T-helper 22 cell (primary cell): ENCODE measurements around the gene MSRB3.
"Not testable (repeated sequence)": the region's sequence is repeated elsewhere in the genome, so short reads cannot be mapped to it uniquely, and the experiment has no call there.

Experiments used
- DNase-seq: peaks from one replicate; pipeline ENCODE4 v3.0.0-alpha.2; 2020; ENCODE audit warnings: low read depth

MSRB3 gene

GRCh38 chr12:65292241-65292640 is 13.8 kb downstream of the MSRB3 start:
- no peak for DNase-seq

- no peak for DNase-seq
Measured at GRCh38 chr12:65293735-65294134, 15.3 kb downstream of the MSRB3 start.

- DNase-seq, result no peak
Measured at GRCh38 chr12:65294641-65295262, 16.3 kb downstream of the MSRB3 start.

GRCh38 chr12:65296508-65297265 is 18.2 kb downstream of the MSRB3 start:
- no peak for DNase-seq

DNA sequence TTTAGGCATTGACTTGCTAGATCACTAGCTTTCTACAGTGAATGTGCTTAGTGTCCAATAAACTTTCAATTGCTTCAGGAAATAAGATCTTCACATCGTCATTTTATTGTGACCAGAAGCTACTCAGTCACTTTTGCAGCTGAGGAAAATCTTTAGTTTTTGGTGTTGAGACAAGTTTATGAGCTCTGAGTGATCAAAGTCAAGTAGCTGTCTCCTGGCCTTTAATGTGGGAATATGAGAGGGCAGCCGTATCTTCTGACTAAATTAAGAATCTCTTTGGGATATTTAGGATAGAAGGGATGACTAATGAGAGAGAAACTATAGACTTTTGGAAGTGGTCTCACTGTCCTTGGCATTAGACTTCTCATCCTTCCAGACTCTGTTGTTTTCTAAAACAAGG is 21.6 kb downstream of the MSRB3 start:
- DNase-seq, result no peak

DNA sequence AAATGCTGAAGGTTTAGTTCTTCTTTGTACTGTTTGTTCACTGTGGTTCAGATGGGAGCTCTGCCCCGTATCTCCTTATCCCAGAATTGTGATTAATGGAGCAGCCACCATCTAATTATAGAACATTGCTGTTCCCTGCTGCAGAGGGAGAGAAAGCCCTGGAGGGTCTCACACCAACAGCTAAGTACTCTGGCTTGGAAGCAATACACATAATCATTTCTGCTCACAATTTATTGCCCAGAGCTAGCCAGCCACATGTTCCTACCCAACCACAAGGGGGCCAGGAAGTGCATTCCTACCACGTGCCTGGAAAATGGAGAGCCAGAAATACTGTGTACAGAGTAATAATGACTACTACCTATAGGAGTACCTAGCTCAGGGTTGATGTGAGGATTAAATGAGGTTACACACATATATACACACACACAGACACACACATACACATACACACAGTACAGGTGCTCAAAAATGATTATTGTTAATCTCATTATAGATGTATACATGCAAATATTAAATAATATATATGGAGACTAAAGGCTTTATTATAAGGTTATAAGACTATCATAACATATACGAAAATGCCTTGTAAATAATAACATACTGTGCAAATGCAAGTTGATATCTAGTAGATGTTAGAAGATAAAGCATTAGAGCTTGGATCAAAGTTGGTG is 22.3 kb downstream of the MSRB3 start:
- no peak for DNase-seq

DNA sequence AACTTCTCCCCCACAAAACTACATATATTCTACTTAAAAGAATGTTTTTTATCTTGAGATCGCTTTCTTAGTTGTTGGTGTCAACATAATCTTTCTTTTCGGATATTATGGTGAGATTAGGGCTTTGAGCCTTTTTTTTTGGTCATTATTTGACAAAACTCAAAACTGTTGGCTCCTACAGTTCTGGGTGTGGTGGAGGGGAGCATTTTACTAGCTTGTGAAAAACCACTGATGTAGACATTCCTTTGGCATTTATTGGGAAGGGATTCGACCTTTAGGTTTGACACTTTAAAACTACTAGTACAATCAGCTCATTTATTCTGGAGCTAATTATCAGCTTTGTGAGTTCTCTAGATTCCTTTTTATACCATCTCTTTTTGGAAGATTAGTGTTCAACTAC is 24.4 kb downstream of the MSRB3 start:
- no peak for DNase-seq

DNA sequence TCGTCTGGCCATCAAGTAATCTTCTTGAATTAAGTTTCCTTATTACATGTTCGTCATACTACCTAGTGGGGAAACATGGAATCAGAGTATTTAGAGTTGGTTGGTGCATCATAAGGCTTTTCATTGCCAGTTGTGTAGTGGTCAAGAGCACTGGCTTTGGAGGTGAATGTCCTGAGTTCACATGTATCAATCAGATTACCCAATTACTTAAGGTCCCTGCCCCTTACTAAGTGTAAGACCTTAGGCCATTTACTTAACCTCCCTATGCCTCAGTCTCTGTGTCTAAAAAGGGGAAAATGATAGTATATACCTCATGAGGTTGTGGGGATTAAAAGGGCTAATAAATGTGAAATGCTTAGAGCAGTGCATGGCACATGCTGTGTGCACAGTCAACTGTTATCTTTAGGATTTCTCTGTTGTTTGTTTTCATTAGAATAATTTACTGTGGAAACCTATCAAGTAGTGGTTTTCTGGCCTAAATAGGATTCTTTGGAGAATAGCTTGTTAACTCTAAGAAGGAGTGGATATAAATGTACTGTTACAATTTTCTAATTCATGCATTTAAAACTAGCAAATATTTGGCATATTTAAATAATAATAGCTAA is 27.0 kb downstream of the MSRB3 start:
- no peak for DNase-seq

GRCh38 chr12:65306366-65307168 is 28.1 kb downstream of the MSRB3 start:
- DNase-seq, result no peak

GRCh38 chr12:65307169-65307501 is 28.7 kb downstream of the MSRB3 start:
- no peak for DNase-seq

DNA sequence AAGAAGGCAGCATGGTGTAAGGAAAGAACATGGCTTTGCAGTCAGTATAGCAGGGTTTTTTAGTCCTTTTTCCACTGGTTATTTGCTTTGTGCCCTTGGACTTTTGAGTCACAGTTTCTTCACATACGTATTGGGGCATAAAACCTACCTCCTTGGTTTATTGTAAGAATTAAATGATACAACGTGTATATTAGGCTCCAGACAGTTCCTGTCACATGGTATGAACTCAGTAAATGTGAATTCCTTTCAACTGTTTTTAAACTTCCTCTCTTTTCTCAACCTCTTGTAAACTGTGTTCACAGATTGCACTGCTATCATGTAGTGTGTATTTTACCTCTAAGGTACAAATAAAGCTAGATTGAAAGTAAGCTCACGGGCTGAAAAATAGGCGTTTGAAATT is 29.5 kb downstream of the MSRB3 start:
- no peak for DNase-seq

DNA sequence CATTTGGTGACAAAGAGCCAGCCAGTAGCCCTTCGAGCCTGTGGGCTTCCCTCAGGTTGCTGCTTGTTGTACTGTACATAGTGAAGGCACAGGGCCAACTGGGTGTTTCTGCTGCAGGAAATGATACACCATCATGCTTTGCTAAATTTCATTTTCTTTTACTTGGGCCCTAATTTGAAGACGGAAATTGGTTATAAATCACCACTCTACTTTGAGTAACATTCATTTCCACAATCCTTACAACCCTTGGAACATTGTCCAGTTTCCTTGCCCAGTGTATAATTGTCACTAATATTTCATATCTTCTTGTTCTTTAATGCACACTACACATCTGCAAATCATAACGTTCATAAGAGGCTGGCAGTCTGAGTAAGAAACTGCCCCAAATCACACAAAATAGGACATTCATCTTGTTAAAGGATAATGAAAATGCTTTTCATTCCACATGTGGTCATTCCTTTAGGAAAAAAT is 30.2 kb downstream of the MSRB3 start:
- DNase-seq, result no peak

- DNase-seq, result no peak
Measured at GRCh38 chr12:65311260-65311659, 32.8 kb downstream of the MSRB3 start.

- no peak for DNase-seq
Measured at GRCh38 chr12:65313719-65314317, 35.3 kb downstream of the MSRB3 start.

DNA sequence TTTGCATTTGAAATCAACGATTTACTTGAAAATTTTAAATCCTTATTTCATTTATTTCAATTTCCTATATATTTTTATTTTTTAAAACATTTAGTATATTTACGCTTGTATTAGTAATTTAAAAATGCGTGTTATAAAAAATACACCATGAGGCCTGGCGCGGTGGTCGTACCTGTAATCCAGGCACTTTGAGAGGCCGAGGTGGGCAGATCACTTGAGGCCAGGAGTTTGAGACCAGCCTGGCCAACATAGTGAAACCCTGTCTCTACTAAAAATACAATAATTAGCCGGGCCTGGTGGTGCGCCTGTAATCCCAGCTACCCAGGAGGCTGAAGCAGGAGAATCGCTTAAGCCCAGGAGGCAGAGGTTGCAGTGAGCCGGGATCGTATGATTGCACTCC is 36.8 kb downstream of the MSRB3 start:
- DNase-seq, result not testable (repeated sequence)

- DNase-seq, result no peak
Measured at GRCh38 chr12:65318186-65318685, 39.8 kb downstream of the MSRB3 start.

GRCh38 chr12:65319688-65320200 is 41.3 kb downstream of the MSRB3 start:
- DNase-seq, result no peak

GRCh38 chr12:65323070-65323469 is 44.6 kb downstream of the MSRB3 start:
- no peak for DNase-seq

GRCh38 chr12:65324056-65324455 is 45.6 kb downstream of the MSRB3 start:
- DNase-seq, result no peak

- DNase-seq, result no peak
Measured at GRCh38 chr12:65324551-65324950, 46.1 kb downstream of the MSRB3 start.

GRCh38 chr12:65325183-65325582 is 46.7 kb downstream of the MSRB3 start:
- DNase-seq, result no peak
